Spleen (tissue), 7 donors: ENCODE measurements around the gene MYDGF.

Experiments used
- POLR2A ChIP-seq, 3 donors: fragments of 450-650 bp; IDR thresholded peaks; one replicate each; pipeline ENCODE4 v1.5.1; 2017; ENCODE audit warnings: antibody characterized with exemption in 3 of 3, mild to moderate bottlenecking in 1 of 3
- POLR2AphosphoS5 ChIP-seq, 3 donors: sonication (generic); formaldehyde crosslinking; IDR thresholded peaks; one replicate each; pipeline ENCODE4 v1.5.1; 2017; ENCODE audit warnings: antibody characterized with exemption in 3 of 3
- TF ChIP-seq, protein P1 (sequence below), 11 experiments: fragments of 200-600 bp in 7 of 11; fragments of 450-650 bp in 4 of 11; sonication (generic) in 4 of 11; IDR thresholded peaks in 8 of 11; conservative IDR thresholded peaks in 3 of 11; 1 replicate in 7 of 11; 2 replicates in 4 of 11; pipeline versions ENCODE4 v1.4.0 to v1.8.0; 2016 to 2021; ENCODE audit warnings: antibody characterized with exemption in 11 of 11, inconsistent platforms in 4 of 11, mild to moderate bottlenecking in 1 of 11
- donor health status: DM: no; HTN: no; CAD: no; lungs with moderate emphysema.
- donor health status: DM: no; HTN: no; CAD: no.
- donor health status: DM: no; HTN: no; CAD: no.

DNA sequence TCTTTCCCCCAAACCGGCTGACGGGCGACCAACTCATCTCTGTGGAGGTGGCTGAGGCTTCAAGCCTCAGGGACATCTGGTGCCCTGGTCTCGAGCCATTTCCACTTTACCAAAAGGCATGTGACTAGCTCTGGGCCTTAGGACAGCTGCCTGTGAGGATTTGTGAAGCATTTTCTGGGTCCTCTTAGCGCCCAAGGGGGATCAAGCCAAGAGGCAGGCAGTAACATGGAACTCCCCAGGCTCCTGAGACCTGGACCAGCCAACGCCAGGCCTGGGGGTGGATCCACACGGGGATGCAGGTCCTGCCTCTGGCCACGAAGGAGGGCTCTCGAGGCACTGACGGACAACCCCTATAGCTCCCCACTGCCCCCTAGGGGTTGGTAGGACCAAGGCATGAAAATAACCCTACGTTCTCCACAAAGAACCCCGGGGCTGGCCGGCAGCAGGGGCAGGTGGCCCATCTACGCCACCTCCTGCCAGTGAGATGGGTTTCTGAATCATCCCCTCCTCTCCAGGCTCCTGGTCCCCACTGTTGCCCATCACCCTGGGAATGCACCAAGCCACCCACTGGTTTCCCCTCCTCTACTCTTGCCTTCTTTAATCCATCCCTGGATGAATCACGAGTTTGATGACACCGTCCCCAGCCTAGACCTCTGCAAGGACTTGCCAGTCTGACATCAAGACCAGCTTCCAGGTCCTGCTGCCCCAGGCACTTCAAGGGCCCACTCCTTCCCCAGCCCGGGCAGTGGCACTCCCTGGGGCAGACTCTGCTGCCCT lies 7.0 kb upstream of the MYDGF start:
- TF ChIP-seq, protein P1, sequence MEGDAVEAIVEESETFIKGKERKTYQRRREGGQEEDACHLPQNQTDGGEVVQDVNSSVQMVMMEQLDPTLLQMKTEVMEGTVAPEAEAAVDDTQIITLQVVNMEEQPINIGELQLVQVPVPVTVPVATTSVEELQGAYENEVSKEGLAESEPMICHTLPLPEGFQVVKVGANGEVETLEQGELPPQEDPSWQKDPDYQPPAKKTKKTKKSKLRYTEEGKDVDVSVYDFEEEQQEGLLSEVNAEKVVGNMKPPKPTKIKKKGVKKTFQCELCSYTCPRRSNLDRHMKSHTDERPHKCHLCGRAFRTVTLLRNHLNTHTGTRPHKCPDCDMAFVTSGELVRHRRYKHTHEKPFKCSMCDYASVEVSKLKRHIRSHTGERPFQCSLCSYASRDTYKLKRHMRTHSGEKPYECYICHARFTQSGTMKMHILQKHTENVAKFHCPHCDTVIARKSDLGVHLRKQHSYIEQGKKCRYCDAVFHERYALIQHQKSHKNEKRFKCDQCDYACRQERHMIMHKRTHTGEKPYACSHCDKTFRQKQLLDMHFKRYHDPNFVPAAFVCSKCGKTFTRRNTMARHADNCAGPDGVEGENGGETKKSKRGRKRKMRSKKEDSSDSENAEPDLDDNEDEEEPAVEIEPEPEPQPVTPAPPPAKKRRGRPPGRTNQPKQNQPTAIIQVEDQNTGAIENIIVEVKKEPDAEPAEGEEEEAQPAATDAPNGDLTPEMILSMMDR (IDR thresholded peaks at IDR 0.05 in 8 of 11, conservative IDR thresholded peaks at IDR 0.05 in 3 of 11) = peak in 7 of 11 experiments; percentile 24 to 52 (median 43)
- no peak for TF ChIP-seq POLR2A (IDR thresholded peaks at IDR 0.05)
- TF ChIP-seq POLR2AphosphoS5 (IDR thresholded peaks at IDR 0.05) = no peak
